BLaER1 treated with 17β-estradiol and CSF1 and Interleukin-3, amounts not matched to agents 10 nM and 100 nM (cell line): ENCODE results near the gene HLCS.

Experiments used
- H3K27ac ChIP-seq, 11 experiments: shearing (Covaris generic); formaldehyde crosslinking; 2 replicates each; pipeline ENCODE4 v1.8.1; 2022
- H3K27me3 ChIP-seq, 11 experiments: shearing (Covaris generic); formaldehyde crosslinking; 2 replicates each; pipeline ENCODE4 v1.8.1; 2022
- H3K36me3 ChIP-seq, 11 experiments: shearing (Covaris generic); formaldehyde crosslinking; 2 replicates each; pipeline ENCODE4 v1.8.1; 2022
- H3K4me1 ChIP-seq, 10 experiments: shearing (Covaris generic); formaldehyde crosslinking; 2 replicates each; pipeline ENCODE4 v1.8.1; 2022
- H3K4me2 ChIP-seq, 11 experiments: shearing (Covaris generic); formaldehyde crosslinking; 2 replicates each; pipeline ENCODE4 v1.8.1; 2022
- H3K4me3 ChIP-seq, 10 experiments: shearing (Covaris generic); formaldehyde crosslinking; 2 replicates each; pipeline ENCODE4 v1.8.1; 2022
- H3K9ac ChIP-seq, 11 experiments: shearing (Covaris generic); formaldehyde crosslinking; 2 replicates each; pipeline ENCODE4 v1.8.1; 2022
- H3K9me3 ChIP-seq, 11 experiments: shearing (Covaris generic); formaldehyde crosslinking; replicated peaks in 1 of 11; 2 replicates each; pipeline ENCODE4 v1.8.1; 2022
- H4K20me1 ChIP-seq, 11 experiments: shearing (Covaris generic); formaldehyde crosslinking; 2 replicates each; pipeline ENCODE4 v1.8.1; 2022
- Cebpa-rat ChIP-seq, 11 experiments: shearing (Covaris generic); IDR thresholded peaks; 2 replicates each; pipeline ENCODE4 v1.8.1; 2022

Gene HLCS

GRCh38 chr21:36804874-36805611 is 161.4 kb downstream of the HLCS start:
- Histone ChIP-seq H4K20me1 (no peaks in the 10 kb centered on the region), H3K4me2 (no peak overlapping the region), H3K27ac (no peak overlapping the region), H3K4me3 (no peak overlapping the region), H3K9ac (no peak overlapping the region), H3K9me3 (peaks cover 0 to 4% (median 0%) of the 10 kb centered on the region in 11 experiments; a peak in 1 of 22 replicates), H3K27me3 (no peaks in the 10 kb centered on the region), H3K4me1 (no peaks in the 10 kb centered on the region), H3K36me3 (peaks cover 0 to 15% (median 0%) of the 10 kb centered on the region in 11 experiments; a peak in 4 of 22 replicates)
- TF ChIP-seq Cebpa-rat (IDR thresholded peaks at IDR 0.05): no peak

- H3K4me3 ChIP-seq: no peak overlapping the region
- no peaks in the 10 kb centered on the region for H3K27me3 ChIP-seq
- H3K9me3 ChIP-seq: peaks cover 2 to 15% (median 8%) of the 10 kb centered on the region in 11 experiments; a peak in 16 of 22 replicates
- H3K36me3 ChIP-seq: peaks cover 0 to 21% (median 0%) of the 10 kb centered on the region in 11 experiments; a peak in 5 of 22 replicates
- TF ChIP-seq Cebpa-rat (IDR thresholded peaks at IDR 0.05): no peak
- no peak overlapping the region for H3K27ac ChIP-seq
- H3K4me2 ChIP-seq: no peak overlapping the region
- H3K4me1 ChIP-seq: no peaks in the 10 kb centered on the region
- no peaks in the 10 kb centered on the region for H4K20me1 ChIP-seq
- no peak overlapping the region for H3K9ac ChIP-seq
These were observed 162.5 kb downstream of the HLCS start for GRCh38 chr21:36803816-36804439.

GRCh38 chr21:36803051-36803645 is 163.3 kb downstream of the HLCS start:
- TF ChIP-seq Cebpa-rat (IDR thresholded peaks at IDR 0.05): no peak
- Histone ChIP-seq H3K27me3 (no peaks in the 10 kb centered on the region), H3K9ac (no peak overlapping the region), H3K4me2 (no peak overlapping the region), H3K4me1 (no peaks in the 10 kb centered on the region), H3K27ac (no peak overlapping the region), H4K20me1 (no peaks in the 10 kb centered on the region), H3K36me3 (peaks cover 0 to 21% (median 0%) of the 10 kb centered on the region in 11 experiments; a peak in 5 of 22 replicates), H3K4me3 (no peak overlapping the region), H3K9me3 (peaks cover 9 to 22% (median 16%) of the 10 kb centered on the region in 11 experiments; a peak in 20 of 22 replicates)

- H3K4me3 ChIP-seq: no peak overlapping the region
- H3K4me1 ChIP-seq: no peaks in the 10 kb centered on the region
- H3K36me3 ChIP-seq: peaks cover 0 to 27% (median 0%) of the 10 kb centered on the region in 11 experiments; a peak in 6 of 22 replicates
- H3K27ac ChIP-seq: no peak overlapping the region
- peaks cover 34 to 46% (median 39%) of the 10 kb centered on the region in 11 experiments for H3K9me3 ChIP-seq
- H3K4me2 ChIP-seq: no peak overlapping the region
- no peak overlapping the region for H3K9ac ChIP-seq
- no peaks in the 10 kb centered on the region for H3K27me3 ChIP-seq
- H4K20me1 ChIP-seq: no peaks in the 10 kb centered on the region
- TF ChIP-seq Cebpa-rat (IDR thresholded peaks at IDR 0.05): no peak
These were observed 165.7 kb downstream of the HLCS start for GRCh38 chr21:36800734-36801133.

GRCh38 chr21:36799869-36800268 is 166.6 kb downstream of the HLCS start:
- no peak overlapping the region for H3K4me2 ChIP-seq
- no peak overlapping the region for H3K4me3 ChIP-seq
- H3K4me1 ChIP-seq: no peaks in the 10 kb centered on the region
- TF ChIP-seq Cebpa-rat (IDR thresholded peaks at IDR 0.05): no peak
- no peaks in the 10 kb centered on the region for H4K20me1 ChIP-seq
- peaks cover 0 to 34% (median 0%) of the 10 kb centered on the region in 11 experiments; a peak in 6 of 22 replicates for H3K36me3 ChIP-seq
- no peak overlapping the region for H3K9ac ChIP-seq
- no peaks in the 10 kb centered on the region for H3K27me3 ChIP-seq
- peaks cover 39 to 54% (median 46%) of the 10 kb centered on the region in 11 experiments for H3K9me3 ChIP-seq
- no peak overlapping the region for H3K27ac ChIP-seq

- no peaks in the 10 kb centered on the region for H4K20me1 ChIP-seq
- no peaks in the 10 kb centered on the region for H3K4me1 ChIP-seq
- H3K9me3 ChIP-seq: peaks cover 39 to 64% (median 50%) of the 10 kb centered on the region in 11 experiments
- no peaks in the 10 kb centered on the region for H3K27me3 ChIP-seq
- no peak overlapping the region for H3K4me3 ChIP-seq
- H3K9ac ChIP-seq: no peak overlapping the region
- no peak overlapping the region for H3K4me2 ChIP-seq
- H3K27ac ChIP-seq: no peak overlapping the region
- no peak for TF ChIP-seq Cebpa-rat (IDR thresholded peaks at IDR 0.05)
- H3K36me3 ChIP-seq: peaks cover 0 to 36% (median 0%) of the 10 kb centered on the region in 11 experiments; a peak in 6 of 22 replicates
These were observed 168.0 kb downstream of the HLCS start for GRCh38 chr21:36798491-36798890.

- Histone ChIP-seq H3K4me3 (no peak overlapping the region), H3K9me3 (peaks cover 39 to 64% (median 50%) of the 10 kb centered on the region in 11 experiments), H3K27me3 (no peaks in the 10 kb centered on the region), H4K20me1 (no peaks in the 10 kb centered on the region), H3K9ac (no peak overlapping the region), H3K4me2 (no peak overlapping the region), H3K27ac (no peak overlapping the region), H3K36me3 (peaks cover 0 to 32% (median 0%) of the 10 kb centered on the region in 11 experiments; a peak in 5 of 22 replicates), H3K4me1 (no peaks in the 10 kb centered on the region)
- TF ChIP-seq Cebpa-rat (IDR thresholded peaks at IDR 0.05): no peak
These were observed 170.4 kb downstream of the HLCS start for GRCh38 chr21:36796070-36796469.

GRCh38 chr21:36792505-36792967 is 173.9 kb downstream of the HLCS start:
- Histone ChIP-seq H3K36me3 (peaks cover 0 to 23% (median 0%) of the 10 kb centered on the region in 11 experiments; a peak in 3 of 22 replicates), H3K27ac (no peak overlapping the region), H4K20me1 (no peaks in the 10 kb centered on the region), H3K27me3 (no peaks in the 10 kb centered on the region), H3K4me2 (no peak overlapping the region), H3K4me1 (peaks cover 9 to 15% (median 11%) of the 10 kb centered on the region in 10 experiments; a peak in 19 of 20 replicates), H3K9ac (no peak overlapping the region), H3K4me3 (no peak overlapping the region), H3K9me3 (peaks cover 20 to 37% (median 28%) of the 10 kb centered on the region in 11 experiments)
- no peak for TF ChIP-seq Cebpa-rat (IDR thresholded peaks at IDR 0.05)
